Gastroesophageal sphincter (tissue), 3 donors: ENCODE results near the gene CGA.

Experiments
- EP300 ChIP-seq: sonication (generic); formaldehyde crosslinking; IDR thresholded peaks from one replicate; pipeline ENCODE4 v1.6.1; 2017; ENCODE audit warnings: antibody characterized with exemption, mild to moderate bottlenecking
- POLR2AphosphoS5 ChIP-seq: sonication (generic); formaldehyde crosslinking; IDR thresholded peaks from one replicate; pipeline ENCODE4 v1.6.1; 2017; ENCODE audit warnings: antibody characterized with exemption
- TF ChIP-seq, protein P1 (sequence below), 4 experiments: fragments of 200-600 bp in 2 of 4; fragments of 450-650 bp in 2 of 4; sonication (generic) in 1 of 4; IDR thresholded peaks; one replicate each; pipeline ENCODE4 v1.5.1; 2017 to 2019; ENCODE audit warnings: antibody characterized with exemption in 4 of 4, mild to moderate bottlenecking in 2 of 4, moderate library complexity in 2 of 4

DNA sequence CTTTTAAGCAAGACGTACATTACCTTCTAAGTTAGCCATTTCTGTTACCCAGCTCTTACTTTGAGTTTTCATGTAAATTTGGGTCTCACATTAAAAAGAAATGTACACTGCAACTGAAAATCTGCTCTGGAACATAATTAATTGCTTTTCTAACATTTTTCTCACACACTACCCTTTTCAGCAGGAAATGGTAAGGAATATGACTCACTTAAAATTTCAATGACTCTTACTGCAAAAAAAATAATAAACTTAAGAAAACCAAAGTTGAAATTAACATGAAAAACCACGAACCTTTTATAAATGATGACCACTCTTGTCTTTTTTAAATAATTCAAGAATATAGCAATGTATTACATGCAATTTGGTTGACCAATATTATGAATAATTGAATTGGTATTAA lies 1.3 kb downstream of the CGA start:
- no peak for TF ChIP-seq EP300
- TF ChIP-seq, protein P1, sequence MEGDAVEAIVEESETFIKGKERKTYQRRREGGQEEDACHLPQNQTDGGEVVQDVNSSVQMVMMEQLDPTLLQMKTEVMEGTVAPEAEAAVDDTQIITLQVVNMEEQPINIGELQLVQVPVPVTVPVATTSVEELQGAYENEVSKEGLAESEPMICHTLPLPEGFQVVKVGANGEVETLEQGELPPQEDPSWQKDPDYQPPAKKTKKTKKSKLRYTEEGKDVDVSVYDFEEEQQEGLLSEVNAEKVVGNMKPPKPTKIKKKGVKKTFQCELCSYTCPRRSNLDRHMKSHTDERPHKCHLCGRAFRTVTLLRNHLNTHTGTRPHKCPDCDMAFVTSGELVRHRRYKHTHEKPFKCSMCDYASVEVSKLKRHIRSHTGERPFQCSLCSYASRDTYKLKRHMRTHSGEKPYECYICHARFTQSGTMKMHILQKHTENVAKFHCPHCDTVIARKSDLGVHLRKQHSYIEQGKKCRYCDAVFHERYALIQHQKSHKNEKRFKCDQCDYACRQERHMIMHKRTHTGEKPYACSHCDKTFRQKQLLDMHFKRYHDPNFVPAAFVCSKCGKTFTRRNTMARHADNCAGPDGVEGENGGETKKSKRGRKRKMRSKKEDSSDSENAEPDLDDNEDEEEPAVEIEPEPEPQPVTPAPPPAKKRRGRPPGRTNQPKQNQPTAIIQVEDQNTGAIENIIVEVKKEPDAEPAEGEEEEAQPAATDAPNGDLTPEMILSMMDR (IDR thresholded peaks at IDR 0.05): no peak
- TF ChIP-seq POLR2AphosphoS5: no peak
